ENCODE data around the gene MYO1C.

MYO1C gene, protein sequence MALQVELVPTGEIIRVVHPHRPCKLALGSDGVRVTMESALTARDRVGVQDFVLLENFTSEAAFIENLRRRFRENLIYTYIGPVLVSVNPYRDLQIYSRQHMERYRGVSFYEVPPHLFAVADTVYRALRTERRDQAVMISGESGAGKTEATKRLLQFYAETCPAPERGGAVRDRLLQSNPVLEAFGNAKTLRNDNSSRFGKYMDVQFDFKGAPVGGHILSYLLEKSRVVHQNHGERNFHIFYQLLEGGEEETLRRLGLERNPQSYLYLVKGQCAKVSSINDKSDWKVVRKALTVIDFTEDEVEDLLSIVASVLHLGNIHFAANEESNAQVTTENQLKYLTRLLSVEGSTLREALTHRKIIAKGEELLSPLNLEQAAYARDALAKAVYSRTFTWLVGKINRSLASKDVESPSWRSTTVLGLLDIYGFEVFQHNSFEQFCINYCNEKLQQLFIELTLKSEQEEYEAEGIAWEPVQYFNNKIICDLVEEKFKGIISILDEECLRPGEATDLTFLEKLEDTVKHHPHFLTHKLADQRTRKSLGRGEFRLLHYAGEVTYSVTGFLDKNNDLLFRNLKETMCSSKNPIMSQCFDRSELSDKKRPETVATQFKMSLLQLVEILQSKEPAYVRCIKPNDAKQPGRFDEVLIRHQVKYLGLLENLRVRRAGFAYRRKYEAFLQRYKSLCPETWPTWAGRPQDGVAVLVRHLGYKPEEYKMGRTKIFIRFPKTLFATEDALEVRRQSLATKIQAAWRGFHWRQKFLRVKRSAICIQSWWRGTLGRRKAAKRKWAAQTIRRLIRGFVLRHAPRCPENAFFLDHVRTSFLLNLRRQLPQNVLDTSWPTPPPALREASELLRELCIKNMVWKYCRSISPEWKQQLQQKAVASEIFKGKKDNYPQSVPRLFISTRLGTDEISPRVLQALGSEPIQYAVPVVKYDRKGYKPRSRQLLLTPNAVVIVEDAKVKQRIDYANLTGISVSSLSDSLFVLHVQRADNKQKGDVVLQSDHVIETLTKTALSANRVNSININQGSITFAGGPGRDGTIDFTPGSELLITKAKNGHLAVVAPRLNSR

DNA sequence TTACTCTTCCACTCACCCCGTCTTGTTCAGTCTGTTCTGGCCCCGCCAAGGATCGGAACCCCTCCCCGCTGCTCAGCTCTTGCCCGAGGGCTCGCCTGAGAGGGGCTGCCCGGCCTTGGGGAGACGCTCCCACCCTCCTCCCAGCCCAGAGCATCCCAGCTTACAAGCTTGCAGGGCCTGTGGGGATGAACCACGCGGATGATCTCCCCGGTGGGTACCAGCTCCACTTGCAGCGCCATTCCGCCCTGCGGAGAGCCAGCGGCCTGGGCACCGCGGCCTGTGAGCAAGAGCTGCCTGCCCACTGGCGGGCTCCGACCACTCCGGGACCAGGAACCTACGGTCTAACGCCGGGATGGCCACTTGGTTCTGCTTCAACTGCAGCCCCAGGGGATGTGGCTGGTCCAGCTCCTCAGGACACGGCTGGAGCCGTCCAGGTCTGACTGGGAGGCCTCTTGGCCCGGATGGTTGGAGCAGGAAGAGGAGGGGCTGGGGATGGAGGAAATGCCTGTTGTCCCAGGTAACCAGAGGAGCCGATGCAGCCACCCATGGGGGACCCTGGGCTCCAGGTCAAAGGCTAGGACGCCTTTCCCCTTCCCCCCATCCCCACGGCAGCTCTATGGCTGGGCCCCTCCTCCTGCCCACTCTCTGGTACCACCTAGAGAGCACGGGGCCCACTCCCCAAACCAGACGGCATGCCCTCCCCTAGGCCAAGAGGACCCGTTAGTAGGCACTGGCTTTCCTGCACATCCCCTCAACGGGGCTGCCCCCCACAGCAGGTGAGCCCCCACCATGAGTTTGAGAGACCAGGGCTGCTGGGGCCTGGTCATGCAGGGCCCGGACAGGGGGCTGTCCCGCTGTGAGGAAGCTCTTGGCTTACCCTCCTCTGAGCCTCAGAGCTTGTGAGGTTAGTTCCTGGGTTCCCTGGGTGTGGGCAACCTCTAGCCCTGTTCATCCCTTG is at the start of gene MYO1C:
Gene MYO1C (minus strand): TSS at position 438 of the 958 bp plus-strand sequence. CDS start 199 bp downstream, at position 239.
- DNase-seq (ENCODE audit: low spot score), result no peak

DNA sequence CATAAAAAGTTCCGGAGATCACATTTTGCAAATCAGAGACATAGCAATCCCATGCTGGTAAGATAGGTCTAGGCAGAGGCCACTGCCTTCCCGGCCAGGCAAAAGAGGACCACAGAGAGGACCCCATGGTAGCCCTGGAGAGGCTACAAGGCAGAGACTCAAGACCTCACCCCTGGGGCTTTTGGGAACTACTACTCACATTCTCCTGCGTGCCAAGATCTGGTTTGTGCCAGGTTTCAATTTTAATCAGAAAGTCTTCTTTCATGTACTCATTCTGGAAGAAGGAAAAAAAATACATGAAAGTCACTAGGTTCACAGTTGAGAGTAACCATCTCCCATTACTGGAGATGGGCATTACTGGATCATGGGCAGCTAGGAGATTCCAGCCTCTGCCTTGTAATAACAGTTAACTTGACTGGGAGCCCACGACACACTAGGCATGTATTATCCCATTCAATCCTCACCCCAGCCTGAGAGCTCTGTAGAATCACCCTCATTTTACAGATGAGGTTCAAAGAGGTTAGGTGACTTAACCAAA is 49.0 kb upstream of the MYO1C start:
- DNase-seq (ENCODE audit: low spot score), result no peak

DNA sequence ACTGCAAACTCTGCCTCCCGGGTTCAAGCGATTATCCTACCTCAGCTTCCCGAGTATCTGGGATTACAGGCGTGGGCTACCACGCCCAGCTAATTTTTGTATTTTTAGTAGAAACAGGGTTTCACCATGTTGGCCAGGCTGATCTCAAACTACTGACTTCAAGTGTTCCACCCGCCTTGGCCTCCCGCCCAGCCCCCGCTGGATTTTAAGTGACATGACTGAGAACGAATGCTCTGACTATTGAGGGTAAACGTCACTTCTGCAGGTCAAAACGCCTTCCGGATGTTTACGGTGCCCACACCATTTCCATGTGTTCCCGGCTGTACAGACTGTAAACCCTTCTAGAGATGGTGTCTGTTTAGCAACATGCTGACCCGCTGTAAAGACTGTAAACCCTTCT is 47.3 kb upstream of the MYO1C start:
- DNase-seq (ENCODE audit: low spot score), result no peak

DNA sequence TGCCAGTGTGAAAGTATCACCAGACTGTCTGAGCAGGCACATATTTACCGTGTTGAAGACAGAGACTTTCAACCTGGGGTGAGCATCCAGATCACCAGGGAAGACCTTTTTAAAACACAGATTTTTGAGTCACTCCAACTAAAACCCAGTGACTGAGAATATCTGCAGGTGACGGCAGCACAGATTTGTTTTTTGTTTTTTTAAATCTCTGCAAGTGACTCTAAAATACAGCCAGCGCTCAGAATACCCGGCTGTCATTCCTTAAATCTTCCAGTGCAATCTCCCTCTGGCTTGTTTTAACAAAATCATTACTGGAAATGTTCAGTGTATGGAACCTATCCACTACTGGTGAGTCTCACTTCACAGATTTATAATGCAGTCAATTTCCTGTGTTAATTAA is 43.3 kb upstream of the MYO1C start:
- DNase-seq (ENCODE audit: low spot score), result no peak

DNA sequence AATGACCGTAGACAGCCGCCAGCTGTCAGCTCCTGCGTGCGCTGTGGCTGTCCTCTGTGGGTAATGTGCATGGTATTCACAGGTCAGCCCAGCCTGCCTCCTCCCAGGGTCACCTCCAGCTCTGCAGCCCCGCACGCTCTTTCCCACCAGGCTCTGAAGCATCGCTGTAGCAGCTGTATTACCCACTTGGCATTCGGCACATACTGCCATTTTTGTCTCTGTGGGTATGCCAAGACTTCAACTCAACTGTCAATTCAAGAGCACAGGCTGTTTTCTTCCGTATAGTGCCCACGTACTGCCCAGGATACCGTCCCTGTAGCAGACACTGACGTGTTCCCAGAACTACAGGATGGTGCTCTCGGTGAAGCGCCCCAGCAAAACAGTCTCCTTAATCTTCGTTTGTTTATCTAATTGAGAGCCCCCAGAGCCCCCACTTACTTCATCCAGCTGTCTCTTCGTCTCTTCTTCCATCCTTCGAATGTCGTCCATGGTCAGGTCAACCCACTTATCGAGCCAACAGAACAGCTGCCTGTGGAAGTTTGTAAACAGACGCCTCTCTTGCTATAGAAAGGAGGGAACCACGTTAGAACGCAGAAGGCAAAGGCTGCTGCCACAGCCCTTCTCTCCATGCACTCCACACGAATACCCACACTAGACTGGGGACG is 41.3 kb upstream of the MYO1C start:
- DNase-seq (ENCODE audit: low spot score), result no peak

DNA sequence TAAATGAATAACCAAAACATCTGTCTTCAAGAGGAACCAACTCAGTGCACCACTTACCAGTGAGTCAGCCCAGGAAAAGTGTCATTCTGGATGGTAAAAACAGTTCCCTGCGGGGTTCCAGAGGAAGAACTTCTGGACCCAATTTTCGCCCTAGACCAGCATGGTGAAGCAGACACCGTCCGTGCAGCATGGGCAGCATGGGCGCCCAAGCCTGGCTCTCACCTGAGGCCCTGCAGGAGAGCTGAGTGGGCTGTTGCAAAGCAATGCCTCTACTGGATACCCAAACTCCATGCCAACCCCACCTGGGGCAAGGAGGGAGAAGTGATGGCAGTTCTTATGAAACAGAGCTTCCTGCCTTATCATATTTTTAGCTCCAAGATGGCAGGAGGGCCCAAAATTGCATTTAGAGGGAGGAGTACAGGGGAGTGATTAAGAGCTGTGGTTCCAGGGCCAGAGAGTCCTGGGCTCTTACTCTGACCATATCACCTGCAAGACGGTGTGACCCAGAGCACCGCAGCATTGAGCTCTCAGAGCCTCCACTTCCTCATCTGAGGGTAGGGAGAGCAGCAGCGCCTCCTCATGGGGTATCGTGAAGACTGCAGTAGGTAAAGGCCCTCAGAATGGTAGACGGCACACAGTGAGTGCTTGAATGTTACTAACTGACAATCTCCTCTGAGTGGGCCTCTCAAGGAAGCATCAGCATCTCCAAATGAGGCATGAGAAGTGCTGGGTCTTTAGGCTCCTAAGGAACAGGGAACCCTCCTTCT is 40.5 kb upstream of the MYO1C start:
- peak; percentile 36 for DNase-seq (ENCODE audit: low spot score)

DNA sequence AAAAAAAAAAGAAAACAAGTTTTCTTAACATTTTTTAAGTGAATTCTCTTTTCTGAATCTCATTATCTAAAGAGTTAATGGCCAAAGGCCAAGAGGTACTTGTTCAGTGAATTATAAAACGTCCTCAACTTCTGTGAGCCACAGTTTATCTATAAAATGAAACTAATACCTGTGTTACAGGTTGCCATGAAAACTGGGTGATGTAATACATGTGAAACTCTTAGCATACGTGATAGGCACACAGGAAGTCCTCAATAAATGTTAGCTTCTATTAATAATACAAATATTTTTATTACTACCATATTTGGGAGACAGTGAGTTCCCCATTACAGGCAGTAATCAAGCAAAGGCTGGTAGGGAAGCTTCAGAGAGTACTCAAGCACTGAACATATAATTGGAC is 37.4 kb upstream of the MYO1C start:
- DNase-seq (ENCODE audit: low spot score), result no peak

DNA sequence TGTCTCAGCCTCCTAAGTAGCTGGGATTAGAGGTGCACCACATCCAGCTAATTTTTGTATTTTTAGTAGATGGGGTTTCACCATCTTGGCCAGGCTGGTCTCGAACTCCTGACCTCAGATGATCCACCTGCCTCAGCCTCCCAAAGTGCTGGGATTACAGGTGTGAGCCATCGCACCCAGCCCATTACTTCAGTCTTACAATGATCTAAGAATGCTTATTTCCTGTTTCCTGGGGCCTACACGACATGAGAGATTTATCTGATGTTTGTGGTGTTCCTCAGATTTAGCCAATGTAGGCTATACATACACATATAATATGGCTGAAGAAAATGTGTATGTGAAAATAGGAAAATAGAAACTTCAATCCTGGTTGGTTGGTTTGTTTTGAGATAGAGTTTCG is 34.4 kb upstream of the MYO1C start:
- DNase-seq (ENCODE audit: low spot score), result peak; percentile 13

DNA sequence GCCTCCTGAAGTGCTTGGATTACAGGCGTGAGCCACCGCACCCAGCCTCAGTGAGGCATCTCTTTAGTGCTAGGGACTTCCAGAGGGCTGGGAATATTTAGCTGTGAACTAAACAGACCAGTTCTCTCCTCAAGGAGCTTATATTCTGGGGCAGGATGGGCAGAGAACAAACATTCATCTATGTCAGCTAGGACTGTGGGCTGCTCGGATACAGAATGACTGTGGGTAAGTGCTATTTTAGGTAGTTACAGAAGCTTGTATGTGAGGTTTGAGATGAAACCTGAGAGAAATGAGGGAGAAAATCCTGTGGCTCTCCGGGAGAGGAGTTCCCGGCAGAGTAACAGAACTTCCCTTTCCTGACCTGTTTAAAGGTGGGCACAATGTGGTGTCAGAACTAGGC is 30.1 kb upstream of the MYO1C start:
- no peak for DNase-seq (ENCODE audit: low spot score)

DNA sequence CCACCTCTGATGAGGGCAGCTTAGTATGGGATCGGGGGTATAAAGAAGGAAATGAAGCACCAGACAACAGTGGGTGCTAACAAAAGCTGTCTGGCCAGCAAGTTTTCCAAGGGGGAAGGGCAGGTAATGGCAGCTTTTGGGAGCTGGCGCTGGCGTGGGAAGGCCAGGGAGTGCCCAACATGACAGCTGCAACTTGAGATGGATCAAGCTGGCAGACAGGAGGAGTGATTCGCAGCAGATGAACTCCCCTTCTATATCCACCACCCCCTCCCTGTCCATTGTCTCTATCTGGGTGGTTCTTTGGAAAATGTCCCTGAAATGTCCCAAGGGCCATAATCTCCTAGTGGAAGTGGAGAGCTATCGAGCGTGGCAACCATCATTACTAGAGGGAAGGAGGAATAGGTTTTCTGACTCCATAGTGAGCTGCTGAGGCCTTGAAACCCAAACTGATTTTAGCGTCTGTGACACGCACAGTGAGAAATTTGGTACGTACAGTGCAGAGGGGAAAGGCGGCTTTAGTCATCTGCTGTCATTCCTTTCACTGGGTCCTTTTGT is 28.7 kb upstream of the MYO1C start:
- DNase-seq (ENCODE audit: low spot score), result no peak

DNA sequence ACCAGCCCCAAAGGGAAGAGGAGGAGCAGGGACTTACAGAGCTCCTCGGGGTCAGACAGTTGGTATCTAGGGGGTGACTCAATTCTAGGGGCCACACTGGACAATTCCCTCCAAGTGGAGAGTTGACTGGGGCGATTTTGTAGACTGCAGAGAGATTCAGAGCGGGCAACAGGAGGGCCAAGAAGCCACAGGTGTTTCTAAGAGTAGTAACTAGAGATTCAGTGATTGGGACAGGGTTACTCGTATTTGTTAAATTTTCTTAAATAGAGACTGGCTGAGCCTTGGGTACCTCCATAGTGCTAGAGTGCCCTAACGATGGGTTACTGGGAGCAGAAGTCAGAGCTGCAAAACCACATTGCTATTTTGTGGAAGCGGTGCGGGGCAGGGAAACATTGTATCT is 27.2 kb upstream of the MYO1C start:
- DNase-seq (ENCODE audit: low spot score), result no peak

DNA sequence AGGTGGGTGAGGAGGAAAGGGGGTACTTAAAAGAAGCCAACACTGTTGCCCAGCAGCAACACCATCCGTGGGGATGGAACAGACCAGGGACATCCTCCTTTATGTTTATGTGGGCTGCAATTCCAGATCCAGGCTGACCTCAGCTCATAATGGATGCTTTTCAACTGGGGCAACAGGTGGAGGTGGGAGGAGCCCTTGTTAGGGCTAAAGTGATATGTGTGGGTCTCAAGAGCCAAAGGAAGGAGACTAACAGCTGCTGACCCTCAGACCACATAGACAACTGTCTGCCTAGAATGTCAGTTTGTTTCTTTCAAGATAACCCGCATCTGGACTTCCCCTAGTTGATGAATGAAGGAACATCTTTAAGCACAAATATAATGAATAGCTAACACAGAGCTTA is 25.9 kb upstream of the MYO1C start:
- DNase-seq (ENCODE audit: low spot score), result no peak

DNA sequence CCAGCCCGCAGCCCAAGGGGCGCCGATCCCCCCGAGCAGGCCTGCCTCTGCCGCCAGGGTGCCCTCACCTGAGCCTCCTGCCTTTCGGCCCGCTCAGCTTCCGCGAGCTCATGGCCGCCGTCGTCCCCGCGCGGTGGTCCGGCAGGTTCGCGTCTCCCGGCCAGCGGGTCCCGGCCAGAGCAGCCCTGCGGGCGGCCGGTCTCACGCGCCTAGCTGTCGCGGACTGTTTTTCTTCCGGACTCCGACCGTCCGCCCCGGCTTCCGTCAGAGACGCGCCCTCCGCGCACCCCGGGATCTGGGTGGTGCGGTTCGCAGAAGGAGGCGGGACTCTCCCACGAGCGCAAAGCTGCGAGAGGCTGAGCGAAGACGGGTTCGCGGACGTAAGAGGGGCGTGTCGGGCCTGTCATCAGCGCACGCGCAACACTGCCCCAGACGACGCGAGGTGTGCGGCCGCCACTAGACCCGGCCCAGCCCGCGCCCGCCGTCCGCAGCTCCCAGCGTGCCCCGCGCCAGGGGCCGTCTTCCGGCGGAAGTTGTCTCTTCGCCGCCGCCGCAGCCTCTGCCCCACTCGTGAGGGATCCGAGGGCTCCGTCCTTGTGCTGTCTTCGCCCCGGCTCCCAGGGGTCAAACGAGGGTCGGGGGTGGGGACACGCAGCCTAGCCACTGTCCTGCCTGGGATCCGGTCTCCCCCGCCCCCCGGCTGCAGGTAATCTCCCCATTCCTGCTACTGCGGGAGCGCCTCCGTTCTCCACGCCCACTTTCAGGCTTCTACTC is 24.1 kb upstream of the MYO1C start, which contains the start of gene INPP5K:
Gene INPP5K (minus strand): TSS at position 225 of the 774 bp plus-strand sequence. CDS start 113 bp downstream, at position 112.
- peak; percentile 98 for DNase-seq (ENCODE audit: low spot score)

DNA sequence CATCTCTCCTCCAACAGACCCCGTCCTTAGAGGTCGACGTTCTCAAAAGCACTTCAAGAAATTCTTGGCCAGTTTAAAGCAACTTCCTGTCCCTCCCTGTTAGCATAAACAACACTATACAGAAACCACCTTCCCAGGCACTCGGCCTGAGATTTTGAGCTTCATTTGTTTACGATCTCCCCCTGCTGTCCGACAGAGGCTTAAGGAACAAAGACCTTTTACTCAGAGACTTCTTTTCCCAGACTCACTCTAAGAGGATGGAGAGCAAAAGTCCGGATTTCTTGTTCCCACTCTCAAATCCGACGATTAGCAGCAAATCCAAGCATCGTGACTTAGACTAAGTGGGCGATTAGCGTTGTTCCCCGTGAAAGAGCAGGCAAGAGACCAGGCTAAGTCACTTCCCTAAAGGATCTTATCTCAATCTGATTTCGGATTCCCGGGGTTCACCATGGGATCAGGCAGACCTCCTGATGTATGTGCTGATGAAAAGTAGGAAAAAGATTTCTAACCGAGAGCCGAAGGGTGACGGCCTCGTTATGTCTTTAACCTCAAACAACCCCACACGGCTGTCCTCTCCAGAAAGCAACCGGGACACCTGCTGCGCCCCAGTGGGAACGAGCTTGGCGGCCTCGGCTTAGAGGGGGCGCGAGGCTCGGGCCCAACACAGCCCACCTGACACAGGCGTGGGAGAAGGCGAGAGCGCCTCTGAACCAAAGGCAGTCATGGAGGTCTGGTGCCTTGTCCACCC is 23.3 kb upstream of the MYO1C start:
- peak; percentile 68 for DNase-seq (ENCODE audit: low spot score)

DNA sequence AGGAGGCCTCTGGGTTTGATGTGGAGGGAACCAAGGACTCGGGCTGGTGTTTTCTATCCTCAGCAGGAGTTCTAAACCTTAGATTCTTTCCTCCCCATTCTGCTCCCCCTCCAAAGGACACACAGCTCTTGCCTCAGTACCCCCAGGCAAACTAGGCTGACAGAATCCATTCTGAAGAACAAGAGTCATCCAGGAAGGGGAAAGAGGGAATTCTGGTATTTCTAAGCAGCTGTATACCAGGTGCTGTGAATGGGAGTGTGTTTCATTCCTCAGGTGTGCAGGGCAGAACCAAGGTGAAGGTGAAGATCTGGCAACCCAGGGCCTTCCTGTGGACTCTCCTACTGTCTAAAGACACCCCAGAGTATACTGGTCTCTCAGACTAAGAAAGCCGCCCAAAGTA is 19.9 kb upstream of the MYO1C start:
- DNase-seq (ENCODE audit: low spot score), result no peak

DNA sequence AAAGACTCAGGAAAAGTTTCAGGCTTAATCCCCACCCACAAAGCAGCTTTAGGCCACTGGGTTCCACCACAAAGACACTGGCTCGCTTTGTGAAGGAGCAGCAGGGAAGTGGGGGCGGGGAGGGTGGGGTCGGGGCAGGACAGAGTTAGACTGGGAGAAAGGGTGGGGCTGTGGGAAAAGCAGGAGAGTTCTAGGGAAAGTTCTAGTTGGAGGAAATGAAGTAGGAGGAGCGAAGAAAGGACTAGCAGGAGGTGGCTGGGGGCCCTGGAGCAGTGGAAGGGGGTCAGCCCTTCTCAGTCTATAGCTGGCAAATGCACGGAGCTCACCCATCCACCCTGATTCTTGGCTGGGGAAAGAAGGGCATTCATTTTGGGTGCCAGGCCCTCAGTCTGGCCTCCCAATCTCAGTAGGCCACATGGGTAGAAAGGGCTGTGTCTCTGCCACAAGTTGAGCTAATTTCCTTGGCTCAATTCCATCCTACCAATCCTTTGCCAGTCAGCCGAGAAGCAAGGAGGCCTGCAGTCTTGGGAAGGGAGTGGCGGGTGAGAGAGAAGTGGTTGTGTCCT is 19.4 kb upstream of the MYO1C start:
- no peak for DNase-seq (ENCODE audit: low spot score)

DNA sequence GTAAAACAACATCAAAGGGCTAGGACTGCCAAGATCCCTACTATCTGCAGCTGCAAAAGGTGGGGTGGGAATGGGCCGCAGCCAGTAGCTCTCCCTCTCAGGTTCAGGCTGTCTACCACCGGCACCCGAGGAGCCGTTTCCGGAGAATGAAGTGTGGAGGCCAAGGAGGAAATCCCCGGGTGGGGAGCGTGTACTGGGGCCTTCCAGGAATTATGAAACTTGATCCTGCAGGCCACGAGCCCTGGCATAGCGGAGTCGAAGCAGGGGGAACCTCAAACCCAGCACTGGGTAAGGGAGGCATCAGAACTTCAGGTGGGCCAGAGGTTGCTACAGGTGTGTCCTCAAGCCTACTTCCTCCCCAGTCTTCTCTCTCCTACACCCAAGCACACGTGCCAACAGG is 18.8 kb upstream of the MYO1C start:
- DNase-seq (ENCODE audit: low spot score), result no peak

Data from CD4-positive, alpha-beta T cell treated with Interleukin-6 at 100 ng/mL for 8 hours (primary cell).